CD4-positive, alpha-beta T cell treated with Interleukin-12 subunit alpha and Interleukin-12 subunit beta, for 1 hour (primary cell): ENCODE data around the gene NPR3.
A peak's percentile ranks its signal among the peaks of the same experiment; 100 is the strongest.

Source experiments
- DNase-seq: peaks from one replicate; pipeline ENCODE4 v3.0.0-alpha.2; 2020

The NPR3 gene, protein sequence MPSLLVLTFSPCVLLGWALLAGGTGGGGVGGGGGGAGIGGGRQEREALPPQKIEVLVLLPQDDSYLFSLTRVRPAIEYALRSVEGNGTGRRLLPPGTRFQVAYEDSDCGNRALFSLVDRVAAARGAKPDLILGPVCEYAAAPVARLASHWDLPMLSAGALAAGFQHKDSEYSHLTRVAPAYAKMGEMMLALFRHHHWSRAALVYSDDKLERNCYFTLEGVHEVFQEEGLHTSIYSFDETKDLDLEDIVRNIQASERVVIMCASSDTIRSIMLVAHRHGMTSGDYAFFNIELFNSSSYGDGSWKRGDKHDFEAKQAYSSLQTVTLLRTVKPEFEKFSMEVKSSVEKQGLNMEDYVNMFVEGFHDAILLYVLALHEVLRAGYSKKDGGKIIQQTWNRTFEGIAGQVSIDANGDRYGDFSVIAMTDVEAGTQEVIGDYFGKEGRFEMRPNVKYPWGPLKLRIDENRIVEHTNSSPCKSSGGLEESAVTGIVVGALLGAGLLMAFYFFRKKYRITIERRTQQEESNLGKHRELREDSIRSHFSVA

DNA sequence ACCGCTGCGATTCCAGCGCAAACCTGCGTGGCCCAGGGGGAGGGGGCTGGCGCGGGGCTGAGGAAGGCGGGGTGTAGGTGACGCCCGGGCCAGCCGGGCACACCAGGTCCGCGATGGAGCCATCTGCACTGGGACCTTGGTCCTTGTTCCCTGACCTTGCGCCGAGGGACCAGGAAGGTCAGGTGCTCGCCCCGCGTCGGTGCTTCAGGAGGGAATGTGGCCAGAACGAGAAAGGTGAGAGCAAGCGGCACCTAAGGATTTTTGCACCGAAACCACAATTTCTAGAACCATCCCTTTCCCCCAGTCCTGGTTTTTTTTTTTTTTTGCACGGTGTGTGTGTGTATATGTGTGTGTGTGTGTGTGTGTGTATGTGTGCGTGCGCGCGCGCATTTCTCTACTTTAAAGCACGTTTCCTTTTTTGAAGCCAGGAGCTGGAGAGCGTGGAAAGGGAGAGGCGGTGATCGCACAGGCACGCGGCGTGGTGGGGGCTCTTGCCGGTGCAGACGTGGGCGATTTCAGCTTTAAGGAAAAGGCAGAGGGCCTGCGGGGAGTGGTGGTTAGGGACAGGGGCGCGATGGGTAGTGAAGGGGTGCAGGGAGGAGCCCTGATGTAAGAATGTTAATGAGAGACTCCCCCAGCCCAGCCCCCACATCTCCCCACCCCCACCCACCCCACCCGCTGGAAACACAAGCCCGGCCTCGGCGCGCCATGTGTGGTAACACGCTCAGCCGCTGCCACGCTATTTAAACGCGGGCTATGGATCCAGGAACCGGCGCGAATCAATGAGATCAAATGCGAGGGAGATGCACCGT is at the start of gene NPR3:
Gene NPR3 (plus strand): TSS at position 772 of the 812 bp plus-strand sequence. CDS start 456 bp downstream, outside the sequence.
- DNase-seq, result no peak

DNA sequence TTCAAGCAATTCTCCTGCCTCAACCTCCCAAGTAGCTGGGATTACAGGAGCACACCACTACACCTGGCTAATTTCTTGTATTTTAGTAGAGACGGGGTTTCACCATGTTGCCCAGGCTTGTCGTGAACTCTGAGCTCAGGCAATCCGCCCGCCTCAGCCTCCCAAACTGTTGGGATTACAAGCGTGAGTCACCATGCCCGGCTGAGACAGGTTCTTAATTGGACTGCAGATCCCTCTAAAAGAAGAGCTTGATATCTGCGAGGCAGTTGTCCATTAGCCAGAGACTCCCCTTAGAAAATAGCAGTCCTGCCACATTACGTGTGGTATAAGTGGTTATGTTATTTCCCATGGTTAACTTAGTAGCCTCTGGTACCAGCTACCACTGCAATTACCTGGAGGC is 46.6 kb upstream of the NPR3 start:
- no peak for DNase-seq

DNA sequence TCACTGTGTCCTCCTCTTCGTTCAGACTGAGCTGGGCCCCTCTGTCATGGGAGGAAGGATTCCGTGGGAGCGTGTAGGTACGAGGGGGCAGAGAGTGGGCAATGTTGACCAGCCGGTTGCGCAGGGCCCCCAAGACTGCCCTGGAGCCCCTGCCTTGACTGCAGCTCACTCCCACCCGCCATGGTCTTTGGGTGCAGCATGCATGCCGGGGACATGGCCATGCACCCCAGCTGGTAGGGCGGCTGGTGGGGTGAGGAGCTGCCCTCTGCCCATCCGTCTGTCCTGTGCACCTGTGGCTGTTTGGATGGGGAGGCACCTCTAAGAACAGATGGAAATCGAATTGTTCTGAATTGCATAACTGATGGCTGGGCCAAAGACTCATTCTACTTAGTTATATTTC is 42.6 kb upstream of the NPR3 start:
- no peak for DNase-seq

DNA sequence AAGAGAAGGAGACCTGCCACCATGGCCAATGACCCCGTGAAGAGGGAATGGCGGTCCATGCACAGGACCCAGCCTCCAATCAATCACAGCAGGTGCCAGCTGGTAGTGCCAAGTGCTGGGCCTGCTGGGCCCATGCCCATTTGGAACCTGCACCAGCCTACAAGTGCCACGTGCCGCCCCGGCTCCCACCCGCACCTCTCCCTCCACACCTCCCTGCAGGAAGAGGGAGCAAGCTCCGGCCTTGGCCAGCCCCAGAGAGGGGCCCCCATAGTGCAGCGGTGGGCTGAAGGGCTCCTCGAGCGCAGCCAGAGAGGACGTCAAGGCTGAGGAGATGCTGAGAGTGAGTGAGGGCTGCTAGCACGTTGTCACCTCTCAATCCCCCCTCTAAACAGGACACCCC is 37.8 kb upstream of the NPR3 start:
- no peak for DNase-seq

DNA sequence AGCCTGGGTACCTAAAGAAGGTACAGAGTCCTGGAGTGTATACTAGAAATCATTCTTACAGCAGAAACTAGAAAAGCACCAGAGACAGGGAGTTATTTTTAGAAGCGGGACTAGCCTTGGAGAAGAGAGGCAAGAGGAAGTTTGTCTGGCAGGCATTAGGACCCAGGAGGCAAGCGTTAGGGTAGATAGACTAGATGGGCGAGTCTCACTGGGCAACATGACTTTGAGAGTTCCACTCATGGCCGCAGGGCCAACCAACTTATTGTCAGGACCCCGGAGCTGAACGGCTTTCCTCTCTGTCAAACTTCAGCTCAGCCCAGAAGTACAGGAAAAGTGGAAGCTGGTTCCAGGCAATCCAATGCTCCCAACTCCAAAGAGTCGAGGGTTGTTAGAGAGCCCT is 34.1 kb upstream of the NPR3 start:
- DNase-seq, result no peak

DNA sequence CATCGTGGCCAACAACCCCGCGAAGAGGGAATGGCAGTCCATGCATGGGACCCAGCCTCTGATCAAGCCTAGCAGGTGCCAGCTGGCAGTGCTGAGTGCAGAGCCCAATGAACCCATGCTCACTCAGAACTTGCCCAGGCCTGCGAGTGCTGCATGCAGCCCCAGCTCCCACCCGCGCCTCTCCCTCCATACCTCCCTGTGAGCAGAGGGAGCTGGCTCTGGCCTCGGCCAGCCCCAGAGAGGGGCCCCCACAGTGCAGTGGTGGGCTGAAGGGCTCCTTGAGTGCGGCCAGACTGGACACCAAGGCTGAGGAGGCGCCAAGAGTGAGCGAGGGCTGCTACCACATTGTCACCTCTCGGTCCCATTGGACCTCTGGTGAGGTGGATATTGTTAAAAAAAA is 32.6 kb upstream of the NPR3 start:
- DNase-seq, result no peak

DNA sequence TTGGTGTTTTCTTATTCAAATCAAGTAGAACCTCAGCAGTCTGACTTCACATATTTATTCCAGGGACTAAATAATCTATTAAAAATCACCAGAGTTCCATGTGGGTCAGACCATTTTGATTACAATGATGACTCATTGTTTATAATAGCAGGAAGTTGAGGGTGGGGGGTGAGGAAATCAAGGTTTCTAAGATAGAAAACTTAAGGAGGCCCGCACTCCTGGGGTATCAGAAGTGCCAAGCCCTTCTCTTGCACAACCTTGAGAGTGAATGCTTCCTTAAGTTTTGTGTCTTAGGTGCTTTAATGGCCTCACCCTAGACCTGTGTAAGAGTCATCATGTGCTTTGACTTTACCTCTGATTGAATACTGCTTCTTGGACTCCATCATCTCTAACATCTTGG is 31.9 kb upstream of the NPR3 start:
- DNase-seq, result no peak

DNA sequence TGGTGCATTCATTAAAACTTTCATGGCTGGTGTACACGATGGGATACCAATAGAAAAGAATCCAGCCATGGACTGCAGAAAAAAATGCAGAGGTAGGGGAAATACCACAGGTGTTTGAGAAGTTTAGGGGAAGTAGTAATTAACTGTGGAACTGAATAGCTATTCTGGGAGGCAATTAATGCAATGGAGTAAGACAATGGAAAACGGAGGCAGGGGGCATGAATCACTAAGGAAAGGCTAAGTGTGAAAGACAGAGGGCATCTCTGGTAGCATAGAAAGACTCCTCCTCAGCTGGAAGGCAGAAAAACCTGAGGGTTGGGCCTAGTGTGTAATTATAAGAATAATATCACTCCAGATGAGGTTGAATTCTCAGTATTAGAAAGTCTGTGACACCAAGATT is 30.9 kb upstream of the NPR3 start:
- DNase-seq, result no peak

DNA sequence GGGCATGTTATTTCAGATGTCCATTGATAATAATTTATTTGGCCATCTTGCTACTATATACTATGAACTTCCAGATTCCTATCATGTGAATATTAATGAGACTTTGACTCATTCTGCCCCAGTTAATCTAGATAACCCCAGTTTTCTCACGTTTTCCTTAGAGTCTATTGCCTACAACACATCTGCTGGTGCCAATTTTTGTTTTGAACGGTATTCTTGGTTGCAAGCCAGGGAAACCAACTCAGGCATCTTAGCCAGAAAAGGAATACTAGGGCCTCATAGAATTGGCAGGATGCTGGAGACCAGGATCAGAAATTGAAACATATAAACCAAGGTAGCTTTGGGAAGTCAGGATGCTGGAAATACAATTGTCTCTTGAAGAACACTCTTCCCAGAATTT is 28.0 kb upstream of the NPR3 start:
- DNase-seq, result no peak

DNA sequence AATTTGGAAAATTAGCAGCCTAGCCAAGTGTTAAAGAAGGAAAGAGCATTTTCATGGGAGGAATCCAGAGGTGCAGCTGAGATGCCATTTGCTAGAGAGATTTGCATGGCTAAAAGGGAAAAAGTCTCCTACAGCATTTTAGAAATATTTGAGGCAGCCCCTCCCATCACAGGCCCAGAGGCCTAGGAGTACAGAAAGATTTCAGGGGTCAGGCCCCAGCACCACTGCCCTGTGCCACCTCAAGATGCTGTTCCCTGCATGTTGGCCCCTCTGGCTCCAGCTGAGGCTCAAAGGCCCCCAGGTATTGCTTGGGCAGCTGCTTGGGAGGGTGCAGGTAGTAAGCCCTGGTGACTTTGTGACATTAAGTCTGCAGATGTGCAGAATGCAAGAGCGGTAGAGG is 26.9 kb upstream of the NPR3 start:
- DNase-seq, result no peak

DNA sequence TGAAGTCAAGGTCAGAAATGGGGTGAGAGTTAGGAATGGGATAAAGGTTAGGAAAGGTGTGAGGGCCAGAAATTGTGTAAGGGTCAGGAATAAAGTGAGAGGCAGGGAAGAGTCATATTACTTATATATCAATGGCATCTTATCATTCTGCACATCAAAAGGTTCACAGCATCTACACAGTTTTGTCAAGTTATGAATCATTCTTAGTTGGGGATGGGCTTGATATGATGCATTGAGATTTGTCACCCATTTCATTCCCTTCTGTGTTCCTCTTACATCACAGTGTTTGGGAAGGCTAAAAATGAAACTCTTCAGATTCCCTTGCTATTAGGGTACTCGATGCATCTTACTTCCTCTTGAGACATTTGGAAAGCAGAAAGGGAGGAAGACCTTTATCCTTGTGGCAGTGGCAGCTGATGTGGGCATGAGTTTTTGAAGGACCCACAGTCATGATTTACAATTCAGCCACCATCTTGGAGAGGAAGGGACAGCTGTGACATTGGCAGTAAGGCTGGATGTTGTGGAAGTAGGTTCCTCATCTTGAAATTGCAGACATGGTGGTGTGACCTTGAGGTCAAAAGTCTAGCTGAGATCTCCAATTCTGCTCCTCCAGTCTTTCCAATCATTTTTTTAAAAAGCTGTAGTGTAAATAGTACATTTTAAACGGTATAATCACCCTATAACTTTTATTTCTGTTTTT is 24.2 kb upstream of the NPR3 start:
- DNase-seq, result no peak

DNA sequence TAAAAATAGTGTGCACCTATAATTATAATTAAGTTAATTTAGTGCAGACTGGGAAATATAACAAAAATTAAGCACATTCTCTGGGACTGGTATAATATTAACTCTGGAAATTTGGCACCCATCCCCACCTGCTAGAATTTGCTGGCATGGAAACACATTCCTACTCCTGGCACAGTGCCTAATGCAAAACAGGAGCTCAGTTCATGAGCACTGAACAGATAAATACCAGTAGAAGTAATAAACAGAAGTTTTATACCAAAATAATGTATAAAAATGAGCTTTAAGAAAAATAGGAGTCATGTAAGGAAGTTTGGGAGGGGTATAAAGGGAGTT is 23.7 kb upstream of the NPR3 start:
- no peak for DNase-seq

DNA sequence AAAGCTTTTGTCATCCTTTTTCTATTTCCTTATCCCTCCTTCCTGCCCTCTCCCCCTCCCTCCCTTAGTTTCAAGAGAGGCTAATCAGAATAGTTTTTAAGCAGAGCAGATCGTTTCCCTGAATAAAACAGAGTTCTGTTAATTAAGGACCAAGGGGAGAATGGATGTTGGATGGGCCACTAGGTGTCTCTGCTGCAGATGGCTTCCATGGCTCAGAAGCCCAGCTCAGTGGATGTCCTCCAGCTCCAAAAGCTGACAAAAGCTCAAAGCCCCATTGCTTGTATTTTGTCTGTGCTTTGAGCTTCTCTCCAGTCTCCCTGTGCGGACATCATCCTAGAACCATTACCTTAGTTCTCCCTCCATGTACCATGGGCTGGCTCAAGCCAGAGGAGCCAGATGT is 21.0 kb upstream of the NPR3 start:
- DNase-seq, result no peak

DNA sequence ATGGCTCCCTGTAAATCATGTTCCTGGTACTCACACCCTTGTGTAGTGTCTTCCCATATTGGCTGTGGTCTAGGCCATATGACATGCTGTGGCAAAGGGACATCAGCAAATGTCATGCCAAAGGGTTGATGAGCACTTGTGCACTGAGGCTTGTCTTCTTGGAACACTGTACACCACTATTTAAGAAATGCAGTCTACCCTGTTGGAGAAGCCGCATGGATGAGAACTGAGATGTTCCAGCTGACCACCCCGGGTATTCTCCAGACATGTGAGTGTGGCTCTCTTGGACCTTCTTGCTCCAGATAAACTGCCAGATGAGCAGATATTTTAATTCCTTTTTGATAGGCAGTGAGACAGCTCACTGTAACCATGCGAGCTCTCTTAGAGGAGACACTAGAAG is 20.5 kb upstream of the NPR3 start:
- DNase-seq, result no peak

DNA sequence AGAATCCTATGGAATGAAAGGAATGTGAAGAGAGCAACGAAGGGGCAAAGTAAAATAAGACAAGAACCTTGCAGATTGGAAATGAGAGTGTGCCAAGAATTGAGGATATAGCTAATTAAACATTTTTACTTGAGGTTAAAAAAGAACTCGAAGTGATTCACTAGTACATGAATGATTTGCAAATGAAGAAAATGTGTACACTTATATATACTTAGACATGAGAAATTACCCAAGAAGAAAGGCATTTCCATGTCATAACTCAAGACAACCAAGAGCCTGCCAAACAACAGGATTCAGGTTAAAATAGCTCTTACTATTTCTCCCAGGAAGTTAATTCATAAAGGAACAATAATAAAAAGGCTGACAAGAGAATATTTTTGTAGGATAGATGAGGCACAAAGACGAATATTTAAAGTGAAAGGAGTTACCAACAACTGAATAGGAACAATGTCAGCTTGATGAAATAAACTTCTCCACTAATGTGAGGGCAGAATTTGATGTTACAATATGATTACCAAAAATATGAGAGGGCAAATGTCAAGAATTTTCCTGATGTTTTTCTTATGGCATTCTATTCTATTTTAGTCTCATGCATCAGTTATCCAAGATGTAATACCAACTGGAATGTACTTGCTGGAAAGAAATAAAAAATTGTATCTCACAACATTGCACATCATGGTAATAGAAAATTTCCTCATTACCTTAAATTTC is 18.9 kb upstream of the NPR3 start:
- DNase-seq, result no peak

DNA sequence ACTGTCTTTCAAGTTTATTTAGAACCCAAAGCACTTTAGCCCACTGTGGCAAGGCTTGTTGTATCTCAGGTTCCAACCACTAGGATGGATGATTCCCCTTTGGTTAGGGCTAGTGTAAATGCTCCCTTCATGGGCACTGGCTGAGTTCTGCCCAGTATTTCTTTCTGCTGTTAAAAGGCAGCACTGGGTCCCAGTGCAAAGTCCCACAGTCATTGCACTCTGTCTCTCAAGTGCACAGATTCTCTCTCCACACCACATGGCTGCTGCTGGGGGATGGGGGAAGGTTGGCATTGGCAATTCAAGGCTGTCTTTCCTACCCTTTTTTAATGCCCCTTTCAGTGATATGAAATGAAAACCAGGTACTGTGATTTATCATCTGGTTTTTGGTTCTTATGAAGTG is 7.2 kb upstream of the NPR3 start:
- no peak for DNase-seq

DNA sequence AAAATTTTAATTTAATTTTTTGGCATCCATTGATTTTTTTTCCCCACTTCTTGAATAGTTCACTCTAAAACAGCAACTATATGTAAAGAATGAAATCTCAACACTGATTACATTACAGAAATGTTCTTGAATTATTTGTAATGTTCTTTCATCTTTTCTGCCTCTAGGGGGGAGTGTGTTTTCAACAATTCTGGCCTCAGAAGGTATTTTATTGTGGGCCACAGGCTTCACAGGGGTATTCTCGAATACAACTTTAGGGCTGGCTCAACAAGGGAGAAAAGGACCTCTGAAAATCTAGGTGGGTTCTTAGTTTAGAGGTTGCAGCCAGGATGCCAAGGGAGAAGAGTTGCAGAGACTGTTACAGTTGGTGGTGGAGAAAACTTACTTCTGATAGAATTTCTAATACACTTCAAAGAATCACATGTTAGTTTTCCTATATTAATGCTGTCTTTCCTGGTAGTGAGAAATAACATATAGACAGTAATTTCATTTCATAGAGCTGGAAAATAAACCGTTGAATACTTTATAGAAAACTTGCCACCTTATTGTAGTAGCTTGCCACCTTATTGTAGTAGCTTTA is 3.6 kb upstream of the NPR3 start:
- DNase-seq, result no peak

DNA sequence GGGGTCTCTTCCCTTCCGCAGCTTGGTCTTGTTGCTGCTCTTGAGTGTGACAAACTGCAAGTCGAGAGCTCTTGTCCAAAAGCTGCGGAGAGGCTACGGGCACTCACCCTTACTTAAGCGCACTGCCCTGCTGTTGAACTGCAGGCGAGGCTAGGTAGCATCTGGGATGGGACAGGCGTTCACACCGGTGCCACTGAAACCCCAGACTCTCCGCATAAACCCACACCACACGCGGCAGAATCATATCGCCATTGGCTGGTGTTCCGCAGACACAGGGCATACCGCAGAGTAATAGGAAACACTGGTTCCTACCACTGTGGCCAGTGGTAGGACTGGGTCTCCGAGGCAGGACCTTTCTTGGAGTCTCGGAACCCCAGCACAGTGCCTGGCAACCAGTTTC is 2.2 kb upstream of the NPR3 start:
- DNase-seq, result no peak

DNA sequence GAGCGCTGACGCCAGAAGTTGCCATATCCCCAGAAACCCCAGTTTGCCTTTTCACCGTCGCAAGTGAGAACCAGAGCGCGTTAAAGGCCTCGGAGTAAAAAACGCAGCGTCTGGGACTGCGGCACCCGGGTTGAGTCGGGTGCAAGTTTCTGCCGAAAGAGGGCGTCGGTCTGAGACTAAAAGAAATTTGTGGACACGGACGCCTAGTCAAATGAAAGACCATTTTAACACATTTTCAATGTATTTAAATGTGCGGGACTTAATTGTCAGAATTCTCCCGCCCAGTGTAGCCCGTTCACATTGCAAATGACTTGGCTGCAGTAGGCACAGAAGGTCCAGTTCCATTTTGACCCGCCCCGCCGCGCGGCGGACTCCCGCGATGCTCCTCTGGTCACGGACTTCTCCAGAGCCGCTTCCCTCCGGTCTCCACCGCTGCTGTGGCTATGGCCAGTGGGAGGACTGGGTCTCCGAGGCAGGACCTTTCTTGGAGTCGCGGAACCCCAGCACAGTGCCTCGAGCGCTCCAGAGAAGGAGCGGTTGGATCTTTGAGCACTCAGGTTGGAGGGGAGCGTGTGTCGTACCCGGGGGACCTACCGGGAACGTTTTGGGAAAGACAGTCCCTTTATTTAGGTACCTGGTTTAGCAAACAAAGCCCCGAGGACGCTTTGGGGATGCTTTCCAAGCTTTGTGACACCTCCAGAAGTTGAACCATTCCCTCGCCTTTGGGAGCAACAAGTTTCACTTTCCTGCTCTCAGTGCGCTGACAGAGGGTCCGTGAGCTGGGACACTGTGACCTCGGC is 1.2 kb upstream of the NPR3 start:
- DNase-seq, result peak; percentile 24

DNA sequence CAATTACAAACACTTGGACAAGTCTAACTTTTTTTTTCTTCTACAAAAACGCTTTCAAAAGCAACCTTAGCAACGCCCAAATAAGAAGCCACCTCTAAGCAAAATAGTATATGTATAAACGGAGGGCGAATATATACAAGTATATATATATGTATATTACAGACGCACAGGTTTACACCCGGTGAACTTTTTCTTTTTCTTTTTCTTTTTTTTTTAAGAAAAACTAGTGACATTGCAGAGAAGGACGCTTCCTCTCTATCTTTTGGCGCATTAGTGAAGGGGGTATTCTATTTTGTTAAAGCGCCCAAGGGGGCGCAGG is 200 bp downstream of the NPR3 start:
- DNase-seq, result no peak

DNA sequence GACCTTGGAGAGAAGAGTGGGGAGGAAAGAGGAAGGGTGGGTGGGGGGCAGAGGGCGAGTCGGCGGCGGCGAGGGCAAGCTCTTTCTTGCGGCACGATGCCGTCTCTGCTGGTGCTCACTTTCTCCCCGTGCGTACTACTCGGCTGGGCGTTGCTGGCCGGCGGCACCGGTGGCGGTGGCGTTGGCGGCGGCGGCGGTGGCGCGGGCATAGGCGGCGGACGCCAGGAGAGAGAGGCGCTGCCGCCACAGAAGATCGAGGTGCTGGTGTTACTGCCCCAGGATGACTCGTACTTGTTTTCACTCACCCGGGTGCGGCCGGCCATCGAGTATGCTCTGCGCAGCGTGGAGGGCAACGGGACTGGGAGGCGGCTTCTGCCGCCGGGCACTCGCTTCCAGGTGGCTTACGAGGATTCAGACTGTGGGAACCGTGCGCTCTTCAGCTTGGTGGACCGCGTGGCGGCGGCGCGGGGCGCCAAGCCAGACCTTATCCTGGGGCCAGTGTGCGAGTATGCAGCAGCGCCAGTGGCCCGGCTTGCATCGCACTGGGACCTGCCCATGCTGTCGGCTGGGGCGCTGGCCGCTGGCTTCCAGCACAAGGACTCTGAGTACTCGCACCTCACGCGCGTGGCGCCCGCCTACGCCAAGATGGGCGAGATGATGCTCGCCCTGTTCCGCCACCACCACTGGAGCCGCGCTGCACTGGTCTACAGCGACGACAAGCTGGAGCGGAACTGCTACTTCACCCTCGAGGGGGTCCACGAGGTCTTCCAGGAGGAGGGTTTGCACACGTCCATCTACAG is 760 bp downstream of the NPR3 start:
- DNase-seq, result no peak
